ENCODE measurements around the gene PCK1. TPM values are rescaled to one million over a fixed set of nuclear protein-coding genes. Genes with fewer than 3 reads are reported as not detected.

Gene PCK1
- total and polyA plus RNA-seq, 2 experiments from 2014 or later, result not detected

- Mint-ChIP-seq H3K27me3 (ENCODE audit: insufficient read depth, low read depth, poor library complexity) (peaks cover 10% of the 10 kb centered on the region), H3K4me1 (no peaks in the 10 kb centered on the region; the same call in 2 of the 3 replicates)
- H3K4me2 ChIP-seq, result no peak overlapping the region
These were observed 52.0 kb downstream of the PCK1 start for GRCh38 chr20:57612916-57613315.

More at GRCh38 chr20:57612916-57613315, 52.0 kb downstream of the PCK1 start:
- no peaks in the 10 kb centered on the region for H4K20me1 ChIP-seq (replicated peaks; ENCODE audit: insufficient read depth)
- no peak overlapping the region for H2AFZ ChIP-seq
- 0 out of 2 replicates have a peak, but pooled peaks cover 2% of the 10 kb centered on the region for H3K9me2 ChIP-seq (ENCODE audit: insufficient read depth)
- no peaks in the 10 kb centered on the region for H3F3A ChIP-seq (replicated peaks; ENCODE audit: low read depth)
- no peak overlapping the region for H3K27ac Mint-ChIP-seq
- DNase-seq (ENCODE audit: low spot score) (no peak), ATAC-seq (no peak)
- no peaks in the 10 kb centered on the region for H3K36me3 Mint-ChIP-seq (ENCODE audit: low read depth)
- no peak for TF ChIP-seq REST (IDR thresholded peaks at IDR 0.05; ENCODE audit: unreplicated experiment)
- TF ChIP-seq JUNB (IDR thresholded peaks at IDR 0.05; ENCODE audit: unreplicated experiment), result no peak
- TF ChIP-seq CREB1 (CRISPR knock-in tag; IDR thresholded peaks at IDR 0.05; ENCODE audit: low read depth), result no peak
- no peak for TF ChIP-seq EZH2phosphoT487 (IDR thresholded peaks at IDR 0.05; ENCODE audit: unreplicated experiment)
- TF ChIP-seq ZNF331 (CRISPR knock-in tag; IDR thresholded peaks at IDR 0.05; ENCODE audit: low read depth), result no peak
- no peak for TF ChIP-seq ETS1 (IDR thresholded peaks at IDR 0.05)
- no peak for TF ChIP-seq ZNF114 (CRISPR knock-in tag; IDR thresholded peaks at IDR 0.05)
- no peak for TF ChIP-seq STAT1 (IDR thresholded peaks at IDR 0.05; ENCODE audit: unreplicated experiment)
- no peak for TF ChIP-seq EZH2 (IDR thresholded peaks at IDR 0.05; ENCODE audit: low read depth, unreplicated experiment)
- TF ChIP-seq CTCF (conservative IDR thresholded peaks at IDR 0.05; ENCODE audit: low read depth in 2 of 2), result no peak
- TF ChIP-seq ZNF462 (CRISPR knock-in tag; IDR thresholded peaks at IDR 0.05), result no peak
- no peak for TF ChIP-seq NANOG (IDR thresholded peaks at IDR 0.05; ENCODE audit: borderline replicate concordance)
- no peak for TF ChIP-seq POLR2AphosphoS5 (IDR thresholded peaks at IDR 0.05; ENCODE audit: low read depth)
- no peaks in the 10 kb centered on the region for H3K27me3 ChIP-seq (ENCODE audit: insufficient read depth)
- H3K36me3 ChIP-seq (ENCODE audit: insufficient read depth), result no peaks in the 10 kb centered on the region
- H3K4me3 ChIP-seq, result no peak overlapping the region
- no peak overlapping the region for H3K27ac ChIP-seq (ENCODE audit: low read depth)
- no peaks in the 10 kb centered on the region; the same call in 2 of the 3 replicates for H3K9me3 Mint-ChIP-seq
- H3K4me3 Mint-ChIP-seq, result no peak overlapping the region
- no peaks in the 10 kb centered on the region for H3K4me1 ChIP-seq (ENCODE audit: insufficient read depth)
- H3K79me2 ChIP-seq (replicated peaks; ENCODE audit: insufficient read depth), result no peaks in the 10 kb centered on the region
